SU-DHL-6 (cell line): ENCODE data around the gene PLCB1.

Experiments used
- EZH2phosphoT487 ChIP-seq: fragments of 200-600 bp; sonication (generic), shearing (Covaris generic); conservative IDR thresholded peaks from 2 replicates; pipeline ENCODE4 v1.6.1; 2018; ENCODE audit warnings: mild to moderate bottlenecking, antibody characterized with exemption, low read length, moderate library complexity, mixed read lengths
- TF ChIP-seq, protein P1 (sequence below): fragments of 200-600 bp; sonication (generic); IDR thresholded peaks from one replicate; pipeline ENCODE4 v1.5.1; 2017; ENCODE audit warnings: antibody characterized with exemption, mild to moderate bottlenecking, low read length, moderate library complexity; ENCODE audit not compliant: insufficient read depth, poor library complexity, severe bottlenecking

GRCh38 chr20:8744228-8744844, 612.3 kb downstream of the PLCB1 start:
- no peak for TF ChIP-seq EZH2phosphoT487
- TF ChIP-seq, protein P1, sequence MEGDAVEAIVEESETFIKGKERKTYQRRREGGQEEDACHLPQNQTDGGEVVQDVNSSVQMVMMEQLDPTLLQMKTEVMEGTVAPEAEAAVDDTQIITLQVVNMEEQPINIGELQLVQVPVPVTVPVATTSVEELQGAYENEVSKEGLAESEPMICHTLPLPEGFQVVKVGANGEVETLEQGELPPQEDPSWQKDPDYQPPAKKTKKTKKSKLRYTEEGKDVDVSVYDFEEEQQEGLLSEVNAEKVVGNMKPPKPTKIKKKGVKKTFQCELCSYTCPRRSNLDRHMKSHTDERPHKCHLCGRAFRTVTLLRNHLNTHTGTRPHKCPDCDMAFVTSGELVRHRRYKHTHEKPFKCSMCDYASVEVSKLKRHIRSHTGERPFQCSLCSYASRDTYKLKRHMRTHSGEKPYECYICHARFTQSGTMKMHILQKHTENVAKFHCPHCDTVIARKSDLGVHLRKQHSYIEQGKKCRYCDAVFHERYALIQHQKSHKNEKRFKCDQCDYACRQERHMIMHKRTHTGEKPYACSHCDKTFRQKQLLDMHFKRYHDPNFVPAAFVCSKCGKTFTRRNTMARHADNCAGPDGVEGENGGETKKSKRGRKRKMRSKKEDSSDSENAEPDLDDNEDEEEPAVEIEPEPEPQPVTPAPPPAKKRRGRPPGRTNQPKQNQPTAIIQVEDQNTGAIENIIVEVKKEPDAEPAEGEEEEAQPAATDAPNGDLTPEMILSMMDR = no peak
